M059J (cell line): ENCODE measurements around the gene JARID2. TPM values are rescaled to one million over a fixed set of nuclear protein-coding genes. Genes with fewer than 3 reads are reported as not detected.

Source experiments
- DNase-seq: peaks from one replicate; pipeline ENCODE4 v3.0.0-alpha.2; 2012; ENCODE audit warnings: low read depth
- total RNA-seq: library from RNA; depleted of rRNA; stranded (reverse); fragments of >200 nt; shearing (Covaris generic); gene quantifications from 2 replicates; pipeline ENCODE4 v1.2.3, GENCODE V29; 2014

JARID2 gene
- total RNA-seq, 1 experiment from 2014 or later = 17.6 TPM

- peak; percentile 90 for DNase-seq
Measured at GRCh38 chr6:15462717-15463525, 217.1 kb downstream of the JARID2 start.

GRCh38 chr6:15464211-15464725 is 218.4 kb downstream of the JARID2 start:
- peak; percentile 23 for DNase-seq

GRCh38 chr6:15465212-15465611 is 219.3 kb downstream of the JARID2 start:
- DNase-seq = peak; percentile 22

GRCh38 chr6:15470746-15471145 is 224.9 kb downstream of the JARID2 start:
- no peak for DNase-seq

GRCh38 chr6:15472621-15473020 is 226.8 kb downstream of the JARID2 start:
- peak; percentile 63 for DNase-seq

GRCh38 chr6:15473174-15473573 is 227.3 kb downstream of the JARID2 start:
- DNase-seq = no peak

- DNase-seq = peak; percentile 99
Measured at GRCh38 chr6:15473741-15474161, 227.9 kb downstream of the JARID2 start.

- peak; percentile 75 for DNase-seq
Measured at GRCh38 chr6:15474196-15474595, 228.3 kb downstream of the JARID2 start.

GRCh38 chr6:15475261-15475660 is 229.4 kb downstream of the JARID2 start:
- DNase-seq = no peak

- DNase-seq = no peak
Measured at GRCh38 chr6:15475872-15476271, 230.0 kb downstream of the JARID2 start.

GRCh38 chr6:15476631-15477380 is 230.9 kb downstream of the JARID2 start:
- DNase-seq = peak; percentile 89

- DNase-seq = peak; percentile 52
Measured at GRCh38 chr6:15477746-15478145, 231.9 kb downstream of the JARID2 start.

GRCh38 chr6:15479761-15480160 is 233.9 kb downstream of the JARID2 start:
- DNase-seq = peak; percentile 98

GRCh38 chr6:15480525-15480924 is 234.7 kb downstream of the JARID2 start:
- DNase-seq = no peak

GRCh38 chr6:15481390-15482291 is 235.8 kb downstream of the JARID2 start:
- DNase-seq = peak; percentile 28

- peak; percentile 21 for DNase-seq
Measured at GRCh38 chr6:15483060-15483459, 237.2 kb downstream of the JARID2 start.

- no peak for DNase-seq
Measured at GRCh38 chr6:15484140-15484539, 238.3 kb downstream of the JARID2 start.

GRCh38 chr6:15484821-15485220 is 239.0 kb downstream of the JARID2 start:
- DNase-seq = no peak

- peak; percentile 44 for DNase-seq
Measured at GRCh38 chr6:15485936-15486335, 240.1 kb downstream of the JARID2 start.

- DNase-seq = no peak
Measured at GRCh38 chr6:15487262-15487661, 241.4 kb downstream of the JARID2 start.

GRCh38 chr6:15489261-15489962 is 243.5 kb downstream of the JARID2 start:
- DNase-seq = no peak
